LNCaP clone FGC (cell line): ENCODE measurements around the gene UBL3.

Experiments
- DNase-seq: peaks from one replicate; pipeline ENCODE4 v3.0.0-alpha.2; 2011; ENCODE audit warnings: low read depth
- H3K4me3 ChIP-seq: 2 replicates; pipeline ENCODE4 v1.5.1; 2011; ENCODE audit warnings: mild to moderate bottlenecking, low read depth, low read length, control low read depth
- TF ChIP-seq, protein P1 (sequence below): IDR thresholded peaks from 2 replicates; pipeline ENCODE4 v1.5.1; 2012; ENCODE audit warnings: mild to moderate bottlenecking; ENCODE audit not compliant: control insufficient read depth, insufficient read depth; ENCODE audit errors: extremely low read depth

Gene UBL3

DNA sequence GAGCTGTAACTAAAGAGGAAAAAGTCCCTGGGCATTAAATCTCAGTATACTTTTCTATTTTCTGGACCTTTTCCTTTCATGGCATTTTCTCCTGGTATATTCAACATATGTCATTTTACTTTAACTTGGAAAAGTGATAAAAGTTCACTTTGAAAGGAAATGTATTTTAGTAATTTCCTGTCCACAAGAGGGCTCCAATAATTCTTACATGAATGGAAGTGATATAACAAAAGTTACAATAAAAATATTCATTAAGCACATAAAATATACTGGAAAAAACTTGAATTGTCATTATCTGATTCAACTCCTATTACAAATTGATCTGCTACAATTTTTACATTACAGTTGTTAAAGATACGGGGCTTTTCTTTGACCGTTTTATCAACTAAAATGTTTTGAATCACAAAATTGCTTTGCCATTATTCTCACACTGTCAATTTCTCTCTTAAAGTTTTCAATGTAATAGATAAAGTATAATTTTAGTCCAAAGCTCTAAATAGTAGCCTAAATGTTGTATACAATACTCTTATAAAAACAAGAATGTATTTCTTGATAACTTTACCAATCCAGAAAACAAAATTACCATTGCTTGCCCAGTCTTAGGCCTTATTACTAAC, 4.9 kb downstream of the UBL3 start:
- H3K4me3 ChIP-seq: no peak overlapping the region
- DNase-seq: no peak
- TF ChIP-seq, protein P1, sequence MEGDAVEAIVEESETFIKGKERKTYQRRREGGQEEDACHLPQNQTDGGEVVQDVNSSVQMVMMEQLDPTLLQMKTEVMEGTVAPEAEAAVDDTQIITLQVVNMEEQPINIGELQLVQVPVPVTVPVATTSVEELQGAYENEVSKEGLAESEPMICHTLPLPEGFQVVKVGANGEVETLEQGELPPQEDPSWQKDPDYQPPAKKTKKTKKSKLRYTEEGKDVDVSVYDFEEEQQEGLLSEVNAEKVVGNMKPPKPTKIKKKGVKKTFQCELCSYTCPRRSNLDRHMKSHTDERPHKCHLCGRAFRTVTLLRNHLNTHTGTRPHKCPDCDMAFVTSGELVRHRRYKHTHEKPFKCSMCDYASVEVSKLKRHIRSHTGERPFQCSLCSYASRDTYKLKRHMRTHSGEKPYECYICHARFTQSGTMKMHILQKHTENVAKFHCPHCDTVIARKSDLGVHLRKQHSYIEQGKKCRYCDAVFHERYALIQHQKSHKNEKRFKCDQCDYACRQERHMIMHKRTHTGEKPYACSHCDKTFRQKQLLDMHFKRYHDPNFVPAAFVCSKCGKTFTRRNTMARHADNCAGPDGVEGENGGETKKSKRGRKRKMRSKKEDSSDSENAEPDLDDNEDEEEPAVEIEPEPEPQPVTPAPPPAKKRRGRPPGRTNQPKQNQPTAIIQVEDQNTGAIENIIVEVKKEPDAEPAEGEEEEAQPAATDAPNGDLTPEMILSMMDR: peak; percentile 21; the same call in 1 of the 2 replicates

DNA sequence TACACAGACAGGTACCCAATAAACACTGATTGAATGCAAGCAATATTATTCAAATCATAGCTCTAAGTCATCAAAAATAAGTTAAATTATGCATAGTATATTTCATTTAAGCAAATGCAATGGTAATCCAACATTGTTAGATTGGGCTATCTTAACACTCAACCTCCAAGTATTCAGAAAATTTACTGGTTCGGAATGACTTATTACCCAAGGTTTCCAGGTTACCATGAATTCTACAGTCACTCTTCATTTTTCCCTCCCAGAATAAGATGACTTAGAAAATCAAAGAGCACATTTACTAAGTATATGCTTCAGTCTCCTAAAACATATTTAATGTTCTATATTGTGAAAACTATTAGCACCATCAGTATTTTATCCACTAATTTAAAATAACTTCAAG, 6.0 kb downstream of the UBL3 start:
- TF ChIP-seq, protein P1: no peak
- DNase-seq: no peak
- no peak overlapping the region for H3K4me3 ChIP-seq

DNA sequence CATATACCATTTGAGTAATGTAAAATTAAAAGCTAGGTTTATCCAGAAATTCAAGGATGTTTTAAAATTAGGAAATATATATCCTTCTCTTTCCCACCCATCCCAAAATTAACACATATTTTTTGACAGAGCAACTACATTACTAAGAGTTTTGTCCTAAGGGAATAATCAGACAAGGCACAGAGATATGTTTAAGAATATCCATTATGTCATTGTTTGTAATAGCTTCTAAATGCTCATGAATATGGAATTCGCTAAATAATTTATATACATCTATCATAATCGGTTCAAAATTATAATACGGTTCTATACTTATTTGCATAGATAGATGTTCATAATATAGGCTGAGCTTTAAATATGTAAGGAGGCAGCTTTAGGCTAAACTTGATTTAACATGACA, 9.8 kb downstream of the UBL3 start:
- TF ChIP-seq, protein P1: no peak
- DNase-seq: no peak
- no peak overlapping the region for H3K4me3 ChIP-seq

DNA sequence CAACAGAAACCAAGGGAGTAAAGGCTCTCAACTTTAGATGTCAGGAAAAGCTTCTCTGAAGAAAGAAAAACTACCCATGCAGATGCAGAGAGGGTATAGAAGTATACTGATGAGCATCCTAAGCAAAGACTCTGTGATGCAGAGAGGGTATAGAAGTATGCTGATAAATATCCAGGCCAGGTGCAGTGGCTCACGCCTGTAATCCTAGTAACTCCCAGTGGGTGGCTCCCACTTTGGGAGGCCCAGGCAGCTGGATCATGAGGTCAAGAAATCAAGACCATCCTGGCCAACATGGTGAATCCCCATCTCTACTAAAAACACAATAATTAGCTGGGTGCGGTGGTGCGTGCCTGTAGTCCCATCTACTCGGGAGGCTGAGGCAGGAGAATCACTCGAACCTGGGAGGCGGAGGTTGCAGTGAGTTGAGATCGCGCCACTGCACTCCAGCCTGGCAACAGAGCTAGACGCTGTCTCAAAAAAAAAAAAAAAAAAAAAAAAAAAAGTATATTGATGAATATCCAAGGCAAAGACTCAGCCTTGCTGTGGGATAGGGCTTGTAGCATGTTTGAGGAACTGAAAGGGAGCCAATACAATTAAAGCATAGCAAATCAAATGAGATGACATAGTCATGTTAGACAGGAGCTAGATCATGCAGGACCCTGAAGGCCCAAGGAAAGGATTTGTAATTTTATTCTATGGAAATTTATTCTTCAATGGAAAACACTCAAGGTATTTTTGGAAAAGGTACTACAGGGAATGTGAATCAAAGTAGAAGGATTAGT, 14.9 kb downstream of the UBL3 start:
- H3K4me3 ChIP-seq: no peak overlapping the region
- TF ChIP-seq, protein P1: no peak
- DNase-seq: no peak

DNA sequence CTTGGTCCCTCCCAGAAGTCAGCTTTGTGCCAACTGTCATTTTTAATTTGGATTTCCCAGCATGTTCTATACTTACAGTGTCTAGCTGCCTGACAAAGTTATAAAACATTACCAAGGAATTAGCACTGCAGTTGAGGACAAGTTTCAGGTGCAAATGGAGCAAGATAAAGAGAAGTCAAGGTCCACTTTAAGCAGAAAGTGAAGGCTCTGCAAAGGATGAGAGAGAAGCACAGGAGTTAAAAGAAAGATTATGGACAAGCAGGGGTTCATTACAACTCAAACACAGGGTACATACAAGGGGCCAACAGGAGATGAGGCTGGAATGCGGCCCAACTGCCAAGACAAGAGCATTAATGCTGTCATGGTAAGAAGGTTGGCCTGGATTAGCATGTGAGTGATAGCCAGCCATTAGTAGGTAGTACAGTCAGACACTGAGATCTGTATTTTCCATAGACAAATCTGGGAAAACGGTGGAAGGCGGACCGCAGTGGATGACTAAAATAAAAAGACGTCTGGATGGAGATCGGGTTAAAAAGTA, 17.6 kb downstream of the UBL3 start:
- TF ChIP-seq, protein P1: no peak
- DNase-seq: no peak
- H3K4me3 ChIP-seq: no peak overlapping the region

DNA sequence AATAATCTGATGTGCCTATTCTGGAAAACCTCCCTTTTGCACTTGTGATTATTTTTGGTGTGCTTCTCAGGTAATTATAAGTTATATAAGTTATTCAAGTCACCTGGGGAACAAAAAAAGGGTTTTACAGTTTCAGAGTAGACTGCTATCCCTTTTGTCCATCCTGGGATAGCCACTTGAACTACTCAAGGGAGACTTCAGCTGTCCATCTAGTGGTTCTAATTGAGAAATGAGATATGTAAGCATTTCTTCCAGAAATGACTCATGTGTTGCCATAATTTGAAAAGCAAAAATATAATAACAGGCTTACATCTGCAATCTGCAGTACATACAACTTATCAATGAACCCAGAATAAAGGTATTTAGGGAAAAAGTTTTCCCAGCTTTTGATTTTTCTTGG, 20.4 kb downstream of the UBL3 start:
- TF ChIP-seq, protein P1: no peak
- H3K4me3 ChIP-seq: no peak overlapping the region
- DNase-seq: no peak
